IPS-18a (cell line): Measurements from ENCODE around the gene DRD4.

Experiments used
- H3K27ac ChIP-seq: one replicate; pipeline ENCODE4 v1.5.1; 2013; ENCODE audit warnings: low read length
- H3K27me3 ChIP-seq: one replicate; pipeline ENCODE4 v1.6.1; 2013; ENCODE audit warnings: mild to moderate bottlenecking, low read length; ENCODE audit not compliant: control insufficient read depth, insufficient read depth
- H3K36me3 ChIP-seq: one replicate; pipeline ENCODE4 v1.6.1; 2013; ENCODE audit warnings: low read depth, low read length; ENCODE audit not compliant: control insufficient read depth
- H3K4me1 ChIP-seq: one replicate; pipeline ENCODE4 v1.6.1; 2013; ENCODE audit warnings: low read depth, low read length; ENCODE audit not compliant: control insufficient read depth
- H3K4me3 ChIP-seq: one replicate; pipeline ENCODE4 v1.5.1; 2013; ENCODE audit warnings: low read length
- H3K9ac ChIP-seq: one replicate; pipeline ENCODE4 v1.6.1; 2013; ENCODE audit warnings: mild to moderate bottlenecking, low read length, moderate library complexity
- H3K9me3 ChIP-seq: one replicate; pipeline ENCODE4 v1.6.1; 2013; ENCODE audit warnings: low read depth, low read length; ENCODE audit not compliant: control insufficient read depth

DRD4 gene

DNA sequence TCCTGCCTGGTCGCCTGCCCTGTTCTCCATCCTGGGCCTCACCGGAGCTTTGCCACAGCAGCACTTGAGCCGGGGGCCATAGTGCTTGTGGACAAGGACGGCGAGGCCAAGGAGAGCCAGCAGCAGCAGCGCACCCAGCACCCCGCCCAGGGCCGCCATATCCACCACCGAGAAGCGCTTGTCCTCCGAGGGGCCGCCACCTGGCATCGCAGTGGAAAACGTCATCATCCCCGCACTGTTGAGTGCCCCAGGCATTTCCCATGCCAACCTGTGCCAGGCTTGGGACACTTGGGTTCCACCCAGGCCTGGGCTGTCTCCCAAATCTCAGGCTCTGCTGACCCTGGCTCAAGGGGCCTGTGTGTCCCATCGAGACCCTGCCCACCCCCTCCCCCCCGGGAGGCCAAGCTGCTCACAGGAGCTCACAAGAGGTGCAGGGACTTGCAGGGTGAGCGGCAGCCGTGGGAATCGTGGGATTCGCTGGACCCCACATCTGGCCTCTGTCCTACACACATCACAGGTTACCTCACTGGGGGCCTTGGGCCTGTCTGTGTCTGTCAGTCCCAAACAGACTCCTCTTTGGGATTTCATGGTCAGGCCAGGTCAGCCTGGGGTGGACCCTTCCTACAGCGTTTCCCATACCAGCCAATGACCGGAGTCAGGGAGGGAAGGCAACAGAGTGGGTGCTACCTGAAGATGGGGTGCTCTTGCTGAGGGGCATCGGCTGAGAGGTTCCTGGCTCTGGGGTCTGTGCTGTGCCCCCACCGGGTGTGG lies 19.0 kb upstream of the DRD4 start:
- H3K27ac ChIP-seq: no peak overlapping the region
- no peaks in the 10 kb centered on the region for H3K27me3 ChIP-seq
- peaks cover under 1% of the 10 kb centered on the region for H3K36me3 ChIP-seq
- no peak overlapping the region for H3K9ac ChIP-seq
- no peaks in the 10 kb centered on the region for H3K4me1 ChIP-seq
- H3K4me3 ChIP-seq: no peak overlapping the region
- H3K9me3 ChIP-seq: no peaks in the 10 kb centered on the region

- H3K36me3 ChIP-seq: no peaks in the 10 kb centered on the region
- no peak overlapping the region for H3K27ac ChIP-seq
- H3K9me3 ChIP-seq: no peaks in the 10 kb centered on the region
- H3K27me3 ChIP-seq: no peaks in the 10 kb centered on the region
- H3K4me3 ChIP-seq: no peak overlapping the region
- no peak overlapping the region for H3K9ac ChIP-seq
- H3K4me1 ChIP-seq: no peaks in the 10 kb centered on the region
Observed at GRCh38 chr11:618856-619627, 18.0 kb upstream of the DRD4 start.

DNA sequence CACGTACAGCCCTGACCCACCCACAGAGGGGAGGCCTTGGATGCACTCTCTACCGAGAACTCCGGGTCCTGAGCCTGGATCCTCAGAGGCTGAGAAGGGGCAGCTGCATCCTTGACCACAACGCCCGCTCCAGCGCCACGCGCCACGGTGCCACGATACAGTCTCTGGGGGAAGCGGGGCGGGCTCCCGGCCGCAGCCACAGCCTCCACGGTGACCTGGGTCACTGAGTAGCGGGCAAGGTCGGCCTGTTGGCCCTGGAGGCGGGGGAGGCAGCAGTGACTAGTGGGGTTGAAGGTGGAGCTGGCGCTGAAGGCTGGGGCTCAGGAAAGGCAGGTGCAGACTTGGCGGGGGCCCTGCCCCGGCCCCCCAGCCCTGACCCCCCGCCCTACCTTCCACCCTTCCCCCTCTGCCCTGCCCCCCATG lies 17.4 kb upstream of the DRD4 start:
- Histone ChIP-seq H3K9ac (no peak overlapping the region), H3K9me3 (no peaks in the 10 kb centered on the region), H3K27ac (no peak overlapping the region), H3K27me3 (no peaks in the 10 kb centered on the region), H3K4me3 (no peak overlapping the region), H3K4me1 (no peaks in the 10 kb centered on the region), H3K36me3 (no peaks in the 10 kb centered on the region)

- Histone ChIP-seq H3K27me3 (peaks cover under 1% of the 10 kb centered on the region), H3K9ac (no peak overlapping the region), H3K27ac (no peak overlapping the region), H3K4me3 (no peak overlapping the region), H3K4me1 (no peaks in the 10 kb centered on the region), H3K9me3 (no peaks in the 10 kb centered on the region), H3K36me3 (no peaks in the 10 kb centered on the region)
Observed at GRCh38 chr11:620201-620600, 16.9 kb upstream of the DRD4 start.

GRCh38 chr11:620935-621814 lies 15.9 kb upstream of the DRD4 start:
- Histone ChIP-seq H3K27ac (no peak overlapping the region), H3K9me3 (no peaks in the 10 kb centered on the region), H3K9ac (no peak overlapping the region), H3K4me1 (no peaks in the 10 kb centered on the region), H3K36me3 (no peaks in the 10 kb centered on the region), H3K4me3 (no peak overlapping the region), H3K27me3 (peaks cover 10% of the 10 kb centered on the region)

DNA sequence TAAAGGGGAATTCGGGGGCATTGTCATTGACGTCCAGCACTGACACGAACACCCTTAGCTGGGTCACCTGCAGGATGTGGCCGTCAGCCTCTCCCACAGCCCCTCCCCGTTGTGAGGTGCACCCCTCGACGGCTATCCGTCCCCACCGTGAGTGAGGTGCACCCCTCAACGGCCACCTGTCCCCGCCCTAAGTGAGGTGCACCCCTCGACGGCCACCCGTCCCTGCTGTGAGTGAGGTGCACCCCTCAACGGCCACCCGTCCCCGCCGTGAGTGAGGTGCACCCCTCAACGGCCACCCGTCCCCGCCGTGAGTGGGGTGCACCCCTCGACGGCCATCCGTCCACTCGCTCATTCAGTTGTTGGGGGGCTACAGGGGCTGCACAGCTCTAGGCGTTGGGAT lies 15.2 kb upstream of the DRD4 start:
- H3K4me3 ChIP-seq: no peak overlapping the region
- H3K9ac ChIP-seq: no peak overlapping the region
- H3K27ac ChIP-seq: no peak overlapping the region
- H3K4me1 ChIP-seq: no peaks in the 10 kb centered on the region
- H3K9me3 ChIP-seq: no peaks in the 10 kb centered on the region
- no peaks in the 10 kb centered on the region for H3K36me3 ChIP-seq
- H3K27me3 ChIP-seq: peaks cover 16% of the 10 kb centered on the region

DNA sequence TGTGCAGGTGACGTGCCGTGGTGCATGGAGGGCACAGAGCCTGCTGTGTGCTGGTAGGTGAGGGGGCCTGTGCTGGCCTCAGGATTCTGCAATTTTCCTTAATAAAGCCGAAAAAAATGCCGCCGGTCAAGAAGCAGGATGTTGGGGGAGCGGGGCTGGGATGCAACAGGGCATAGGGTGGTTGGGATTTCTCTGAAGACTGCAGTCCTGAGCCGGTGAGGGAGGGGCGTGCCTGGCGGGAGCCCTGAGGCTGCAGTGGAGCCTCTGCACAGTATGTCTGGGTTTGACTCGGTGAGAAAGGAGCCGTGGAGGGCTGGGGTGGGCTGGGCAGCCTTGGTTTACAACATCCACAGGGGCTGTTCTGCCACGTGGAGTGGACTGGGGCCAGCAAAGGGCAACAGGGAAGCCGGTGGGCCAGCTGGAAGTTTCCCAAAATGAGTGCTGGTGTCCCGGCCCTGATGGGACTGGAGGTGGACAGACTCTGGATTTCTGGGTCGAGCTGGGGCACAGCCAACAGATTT lies 13.7 kb upstream of the DRD4 start:
- Histone ChIP-seq H3K9me3 (no peaks in the 10 kb centered on the region), H3K27ac (no peak overlapping the region), H3K9ac (no peak overlapping the region), H3K4me1 (no peaks in the 10 kb centered on the region), H3K36me3 (no peaks in the 10 kb centered on the region), H3K4me3 (no peak overlapping the region), H3K27me3 (peaks cover 27% of the 10 kb centered on the region)

DNA sequence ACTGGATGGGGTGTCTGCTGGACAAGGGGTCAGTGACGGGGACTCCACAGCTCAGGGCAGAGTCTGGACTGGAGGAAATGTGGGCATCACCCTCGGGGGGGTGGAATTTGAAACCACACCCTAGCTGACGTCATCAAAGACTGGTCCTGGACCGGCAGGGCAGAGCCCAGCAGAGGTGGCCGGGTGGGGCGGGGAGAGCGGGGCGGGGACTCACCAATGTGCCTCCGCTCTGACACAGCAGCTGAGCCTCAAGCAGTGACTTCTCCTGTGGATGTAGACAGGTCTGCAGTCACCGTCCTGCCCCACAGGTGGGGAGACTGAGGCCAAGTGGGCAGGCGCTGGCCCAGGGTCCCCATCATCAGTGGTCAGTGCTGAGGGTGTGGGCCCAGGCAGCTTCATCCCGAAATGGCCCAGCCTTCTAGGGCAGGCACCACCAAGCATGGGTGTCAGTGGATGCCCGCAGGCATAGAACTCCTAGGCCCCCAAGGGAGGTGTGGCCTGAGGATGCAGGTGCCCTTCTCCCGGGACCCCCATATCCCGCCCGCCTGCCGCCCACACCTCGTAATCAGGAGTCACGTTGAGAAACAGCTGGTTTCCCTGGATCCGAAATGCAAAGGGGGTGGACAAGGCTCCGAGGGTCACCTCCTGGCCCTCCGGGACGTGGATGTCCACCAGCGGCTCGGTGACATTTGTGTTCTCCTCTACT lies 12.9 kb upstream of the DRD4 start:
- H3K4me1 ChIP-seq: no peaks in the 10 kb centered on the region
- H3K27me3 ChIP-seq: peaks cover 35% of the 10 kb centered on the region
- H3K36me3 ChIP-seq: no peaks in the 10 kb centered on the region
- H3K9ac ChIP-seq: no peak overlapping the region
- H3K27ac ChIP-seq: no peak overlapping the region
- no peak overlapping the region for H3K4me3 ChIP-seq
- H3K9me3 ChIP-seq: no peaks in the 10 kb centered on the region

GRCh38 chr11:624705-625635 lies 12.1 kb upstream of the DRD4 start, which contains the start of gene CDHR5:
Gene CDHR5, minus strand, starts transcription at chr11:624955. Its CDS starts 53 bp downstream, at chr11:624902.
- Histone ChIP-seq H3K9ac (no peak within 1 kb of the TSS), H3K27ac (no peak within 1 kb of the TSS), H3K27me3 (peaks cover 39% of the 10 kb centered on the region), H3K4me1 (no peaks in the 10 kb centered on the region), H3K4me3 (no peak within 1 kb of the TSS), H3K9me3 (no peaks in the 10 kb centered on the region), H3K36me3 (no peaks in the 10 kb centered on the region)

- no peaks in the 10 kb centered on the region for H3K4me1 ChIP-seq
- no peak overlapping the region for H3K4me3 ChIP-seq
- peaks cover 39% of the 10 kb centered on the region for H3K27me3 ChIP-seq
- H3K27ac ChIP-seq: no peak overlapping the region
- H3K36me3 ChIP-seq: no peaks in the 10 kb centered on the region
- H3K9ac ChIP-seq: no peak overlapping the region
- H3K9me3 ChIP-seq: no peaks in the 10 kb centered on the region
Observed at GRCh38 chr11:625636-626268, 11.3 kb upstream of the DRD4 start.
